Large intestine (tissue), 3 donors: Measurements from ENCODE around the gene FBXL7. TPM values are rescaled to one million over a fixed set of nuclear protein-coding genes. Genes with fewer than 3 reads are reported as not detected.

ENCODE experiments used
- DNase-seq, 2 donors: peaks; one replicate each; pipeline versions ENCODE4 v3.0.0 to v3.0.0-alpha.2; 2013
- H3K27ac ChIP-seq: one replicate; pipeline ENCODE4 v1.5.1; 2013; ENCODE audit warnings: low read length
- H3K27me3 ChIP-seq: 2 replicates; pipeline ENCODE4 v1.6.1; 2013; ENCODE audit warnings: low read length; ENCODE audit not compliant: control insufficient read depth, insufficient read depth
- H3K36me3 ChIP-seq: 2 replicates; pipeline ENCODE4 v1.6.1; 2013; ENCODE audit warnings: low read length; ENCODE audit not compliant: control insufficient read depth, insufficient read depth
- H3K4me1 ChIP-seq: one replicate; pipeline ENCODE4 v1.6.1; 2013; ENCODE audit warnings: low read length; ENCODE audit not compliant: control insufficient read depth, insufficient read depth
- H3K4me3 ChIP-seq: one replicate; pipeline ENCODE4 v1.5.1; 2013; ENCODE audit warnings: low read length
- H3K9me3 ChIP-seq: one replicate; pipeline ENCODE4 v1.6.1; 2013; ENCODE audit warnings: mild to moderate bottlenecking, low read depth, low read length, moderate library complexity; ENCODE audit not compliant: control insufficient read depth
- WGBS: methylation state at CpG from one replicate; pipeline ENCODE4 v1.1.5; 2013; ENCODE audit warnings: low lambda C conversion rate; ENCODE audit not compliant: insufficient coverage; 5-methylcytosine and 5-hydroxymethylcytosine counted together
- polyA plus RNA-seq: library from polyadenylated mRNA; unstranded; fragments of 120-200 nt; gene quantifications from one replicate; pipeline ENCODE4 v1.2.1, GENCODE V29; 2013

Gene FBXL7
- polyA plus RNA-seq, 1 donor = 7.2 TPM

GRCh38 chr5:15607076-15607475, 107.1 kb downstream of the FBXL7 start:
- Histone ChIP-seq H3K4me1 (no peaks in the 10 kb centered on the region), H3K9me3 (no peaks in the 10 kb centered on the region), H3K36me3 (no peaks in the 10 kb centered on the region), H3K27me3 (no peaks in the 10 kb centered on the region), H3K27ac (no peak overlapping the region), H3K4me3 (no peak overlapping the region)
- no CpG with 5 or more reads among the region's 2 CpGs for WGBS
- no peak for DNase-seq

GRCh38 chr5:15609076-15609725, 109.2 kb downstream of the FBXL7 start:
- Histone ChIP-seq H3K27ac (no peak overlapping the region), H3K4me1 (no peaks in the 10 kb centered on the region), H3K36me3 (no peaks in the 10 kb centered on the region), H3K4me3 (no peak overlapping the region), H3K9me3 (no peaks in the 10 kb centered on the region), H3K27me3 (no peaks in the 10 kb centered on the region)
- no CpG with 5 or more reads among the region's 3 CpGs for WGBS
- no peak for DNase-seq

- no peaks in the 10 kb centered on the region for H3K36me3 ChIP-seq
- H3K9me3 ChIP-seq = no peaks in the 10 kb centered on the region
- H3K4me3 ChIP-seq = no peak overlapping the region
- WGBS = no CpG with 5 or more reads among the region's 2 CpGs
- H3K4me1 ChIP-seq = no peaks in the 10 kb centered on the region
- no peak overlapping the region for H3K27ac ChIP-seq
- H3K27me3 ChIP-seq = no peaks in the 10 kb centered on the region
- no peak for DNase-seq
Observed at GRCh38 chr5:15610216-15610615, 110.2 kb downstream of the FBXL7 start.

- no peak for DNase-seq
- no peaks in the 10 kb centered on the region for H3K36me3 ChIP-seq
- H3K4me1 ChIP-seq = no peaks in the 10 kb centered on the region
- no peaks in the 10 kb centered on the region for H3K9me3 ChIP-seq
- no peak overlapping the region for H3K27ac ChIP-seq
- WGBS = no CpG with 5 or more reads among the region's 2 CpGs
- H3K27me3 ChIP-seq = no peaks in the 10 kb centered on the region
- no peak overlapping the region for H3K4me3 ChIP-seq
Observed at GRCh38 chr5:15611008-15611407, 111.0 kb downstream of the FBXL7 start.

GRCh38 chr5:15612915-15613635, 113.1 kb downstream of the FBXL7 start:
- H3K27me3 ChIP-seq = no peaks in the 10 kb centered on the region
- no peaks in the 10 kb centered on the region for H3K4me1 ChIP-seq
- H3K4me3 ChIP-seq = no peak overlapping the region
- H3K9me3 ChIP-seq = no peaks in the 10 kb centered on the region
- H3K36me3 ChIP-seq = no peaks in the 10 kb centered on the region
- no peak overlapping the region for H3K27ac ChIP-seq
- DNase-seq = no peak
- WGBS = no CpG with 5 or more reads among the region's 1 CpG

GRCh38 chr5:15614679-15615078, 114.7 kb downstream of the FBXL7 start:
- Histone ChIP-seq H3K27ac (no peak overlapping the region), H3K4me1 (no peaks in the 10 kb centered on the region), H3K4me3 (no peak overlapping the region), H3K36me3 (no peaks in the 10 kb centered on the region), H3K9me3 (no peaks in the 10 kb centered on the region), H3K27me3 (no peaks in the 10 kb centered on the region)
- WGBS = no CpG with 5 or more reads among the region's 4 CpGs
- no peak for DNase-seq

- Histone ChIP-seq H3K4me3 (no peak overlapping the region), H3K4me1 (no peaks in the 10 kb centered on the region), H3K27me3 (no peaks in the 10 kb centered on the region), H3K27ac (no peak overlapping the region), H3K9me3 (no peaks in the 10 kb centered on the region), H3K36me3 (no peaks in the 10 kb centered on the region)
- no peak for DNase-seq
- WGBS = 100% methylated on average over 1 of the region's 6 CpGs
Observed at GRCh38 chr5:15615859-15616258, 115.9 kb downstream of the FBXL7 start.

GRCh38 chr5:15618938-15619337, 119.0 kb downstream of the FBXL7 start:
- H3K4me3 ChIP-seq = no peak overlapping the region
- H3K4me1 ChIP-seq = no peaks in the 10 kb centered on the region
- DNase-seq = no peak
- no peak overlapping the region for H3K27ac ChIP-seq
- H3K9me3 ChIP-seq = no peaks in the 10 kb centered on the region
- no peaks in the 10 kb centered on the region for H3K36me3 ChIP-seq
- H3K27me3 ChIP-seq = no peaks in the 10 kb centered on the region
- 100% methylated on average over 1 of the region's 10 CpGs for WGBS

GRCh38 chr5:15620501-15620900, 120.5 kb downstream of the FBXL7 start:
- no peaks in the 10 kb centered on the region for H3K27me3 ChIP-seq
- 100% methylated on average over 2 of the region's 11 CpGs for WGBS

GRCh38 chr5:15621094-15621493, 121.1 kb downstream of the FBXL7 start:
- Histone ChIP-seq H3K9me3 (no peaks in the 10 kb centered on the region), H3K27ac (no peak overlapping the region), H3K36me3 (no peaks in the 10 kb centered on the region), H3K4me1 (no peaks in the 10 kb centered on the region), H3K27me3 (no peaks in the 10 kb centered on the region), H3K4me3 (no peak overlapping the region)
- WGBS = 67% methylated on average over 1 of the region's 1 CpG
- DNase-seq = no peak

More at GRCh38 chr5:15620501-15620900, 120.5 kb downstream of the FBXL7 start:
- H3K4me3 ChIP-seq = no peak overlapping the region
- no peaks in the 10 kb centered on the region for H3K36me3 ChIP-seq
- no peak overlapping the region for H3K27ac ChIP-seq
- no peaks in the 10 kb centered on the region for H3K4me1 ChIP-seq
- no peak for DNase-seq
- H3K9me3 ChIP-seq = no peaks in the 10 kb centered on the region

- no CpG with 5 or more reads among the region's 2 CpGs for WGBS
Observed at GRCh38 chr5:15623794-15624193, 123.8 kb downstream of the FBXL7 start.

More at GRCh38 chr5:15623794-15624193, 123.8 kb downstream of the FBXL7 start:
- no peak overlapping the region for H3K27ac ChIP-seq
- no peaks in the 10 kb centered on the region for H3K36me3 ChIP-seq
- H3K27me3 ChIP-seq = no peaks in the 10 kb centered on the region
- H3K4me1 ChIP-seq = no peaks in the 10 kb centered on the region
- no peaks in the 10 kb centered on the region for H3K9me3 ChIP-seq
- DNase-seq = no peak
- no peak overlapping the region for H3K4me3 ChIP-seq
